Activated gamma-delta T cell (primary cell): ENCODE data around the gene PNKD.
A peak's percentile ranks its signal among the peaks of the same experiment; 100 is the strongest.

Experiments
- DNase-seq: peaks from one replicate; lab custom pipeline; 2025; lab: John Stamatoyannopoulos, UW
- total RNA-seq, 2 donors: gene quantifications; one replicate each; lab custom pipeline; 2026; lab: John Stamatoyannopoulos, UW

PNKD gene, protein sequence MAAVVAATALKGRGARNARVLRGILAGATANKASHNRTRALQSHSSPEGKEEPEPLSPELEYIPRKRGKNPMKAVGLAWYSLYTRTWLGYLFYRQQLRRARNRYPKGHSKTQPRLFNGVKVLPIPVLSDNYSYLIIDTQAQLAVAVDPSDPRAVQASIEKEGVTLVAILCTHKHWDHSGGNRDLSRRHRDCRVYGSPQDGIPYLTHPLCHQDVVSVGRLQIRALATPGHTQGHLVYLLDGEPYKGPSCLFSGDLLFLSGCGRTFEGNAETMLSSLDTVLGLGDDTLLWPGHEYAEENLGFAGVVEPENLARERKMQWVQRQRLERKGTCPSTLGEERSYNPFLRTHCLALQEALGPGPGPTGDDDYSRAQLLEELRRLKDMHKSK
- 19.2 to 20.7 reads per million in 2 donors for total RNA-seq

DNA sequence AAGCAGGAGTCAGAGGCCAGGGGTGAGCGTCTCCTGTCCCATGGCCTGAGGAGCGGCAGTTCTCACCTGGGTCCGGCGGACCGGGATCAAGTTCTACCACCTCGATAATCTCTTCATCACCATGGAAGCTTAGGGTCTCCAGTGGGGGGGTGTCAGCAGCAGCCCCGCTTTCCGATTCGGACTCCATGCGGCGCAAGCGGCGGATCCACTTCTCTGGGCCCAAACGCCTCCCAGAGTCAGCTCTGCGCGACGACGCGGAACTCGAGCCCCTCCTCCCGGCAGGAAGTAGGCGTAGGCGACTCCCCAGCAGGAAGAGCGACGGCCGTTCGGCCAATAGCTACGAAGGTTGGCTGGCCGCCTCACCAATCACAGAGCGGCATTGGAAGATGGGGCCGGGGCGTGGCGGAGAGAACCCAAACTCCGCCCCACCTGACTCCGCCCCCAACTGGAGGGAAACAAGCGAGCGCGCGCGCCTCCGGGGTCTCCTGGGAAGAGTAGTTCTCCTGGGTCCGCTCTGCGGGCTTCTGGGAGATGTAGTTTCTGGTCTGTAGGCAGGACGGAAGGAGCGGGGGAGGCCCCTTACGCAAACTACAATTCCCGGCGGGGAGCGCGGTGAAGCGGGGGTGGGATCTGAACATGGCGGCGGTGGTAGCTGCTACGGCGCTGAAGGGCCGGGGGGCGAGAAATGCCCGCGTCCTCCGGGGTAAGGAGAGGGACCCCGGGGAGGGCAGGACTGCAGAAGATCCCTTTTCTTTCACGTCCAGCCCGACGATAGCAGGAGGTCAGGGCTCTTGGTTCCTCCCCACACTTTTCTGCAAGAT is at the start of gene PNKD, which contains the start of gene AAMP:
TSS of gene PNKD (plus strand) at position 620 of the 821 bp plus-strand sequence. CDS start at position 637, 17 bp downstream.
TSS of gene AAMP (minus strand) at position 238 of the 821 bp plus-strand sequence. CDS start at position 187, 51 bp downstream.
- peak; percentile 98 for DNase-seq

DNA sequence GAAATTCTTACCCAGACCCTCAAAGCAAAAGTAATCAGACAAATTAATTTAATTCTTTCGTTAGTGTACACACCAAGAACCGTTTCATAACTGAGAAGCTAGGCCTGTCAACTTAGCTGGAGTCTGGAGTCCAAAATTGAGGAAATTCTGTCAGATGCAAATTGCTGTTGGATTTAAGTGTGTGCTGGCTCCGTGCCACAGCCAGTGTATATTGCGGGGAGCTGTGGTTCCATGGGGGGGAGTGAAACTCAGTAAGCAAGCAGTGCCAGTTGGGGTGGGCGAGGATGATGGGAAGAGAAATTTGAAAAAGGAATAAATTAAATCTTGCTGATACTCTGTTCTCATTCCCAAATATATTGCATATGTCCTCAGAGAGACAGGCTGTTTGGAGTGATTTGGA is 49.3 kb upstream of the PNKD start:
- DNase-seq, result no peak

DNA sequence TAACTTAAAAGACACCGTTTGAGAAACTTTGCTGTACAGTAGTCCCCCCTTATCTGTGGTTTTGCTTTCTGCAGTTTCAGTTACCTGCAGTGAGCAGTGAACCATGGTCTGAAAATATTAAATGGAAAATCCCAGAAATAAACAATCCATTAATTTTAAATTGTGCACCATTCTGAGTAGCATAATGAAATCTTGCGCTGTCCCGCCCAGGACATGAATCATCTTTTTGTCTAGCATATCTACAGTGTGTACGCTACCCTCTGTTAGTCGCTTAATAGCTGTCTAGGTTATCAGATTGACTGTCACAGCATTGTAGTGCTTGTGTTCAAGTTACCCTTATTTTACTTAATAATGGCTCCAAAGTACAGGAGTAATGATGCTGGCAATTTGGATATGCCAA is 47.3 kb upstream of the PNKD start:
- DNase-seq, result no peak

DNA sequence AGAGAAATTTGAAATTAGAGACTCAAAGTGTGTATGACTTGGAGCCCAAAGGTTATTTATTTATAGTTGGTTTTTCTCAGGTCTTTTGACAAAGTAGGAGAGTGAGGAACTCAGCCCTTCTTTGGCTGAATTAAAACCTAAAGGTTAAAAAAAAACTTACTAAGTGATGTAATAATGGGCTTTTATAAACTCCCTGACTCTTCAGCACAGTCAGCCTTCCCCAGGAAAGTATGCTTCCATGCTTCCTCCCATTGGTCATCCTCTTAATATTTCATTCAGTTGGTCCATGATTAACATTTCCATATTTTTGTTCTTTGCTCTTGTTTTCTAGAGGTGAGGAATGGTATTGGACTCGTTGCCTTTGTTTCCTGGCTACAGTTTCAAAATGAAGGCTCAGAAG is 46.1 kb upstream of the PNKD start:
- no peak for DNase-seq

DNA sequence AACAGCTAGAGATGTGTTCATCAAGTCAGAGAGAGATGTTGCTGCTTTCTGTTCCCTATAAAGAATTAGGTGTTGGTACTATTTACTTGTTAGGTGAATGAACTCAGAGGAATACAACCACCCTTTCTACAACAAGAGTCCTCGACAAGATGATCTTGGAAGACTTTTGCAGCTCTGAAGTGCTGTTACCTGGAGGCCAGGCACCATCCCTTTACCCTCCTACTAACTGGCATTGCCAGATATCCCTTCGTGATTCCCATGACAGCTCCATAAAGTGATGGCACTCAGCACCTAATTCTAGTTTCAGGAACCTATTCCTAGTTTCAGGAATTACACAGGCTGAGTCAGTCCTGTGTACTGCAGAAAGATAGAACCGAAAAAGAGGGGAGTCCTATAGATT is 43.4 kb upstream of the PNKD start:
- no peak for DNase-seq

DNA sequence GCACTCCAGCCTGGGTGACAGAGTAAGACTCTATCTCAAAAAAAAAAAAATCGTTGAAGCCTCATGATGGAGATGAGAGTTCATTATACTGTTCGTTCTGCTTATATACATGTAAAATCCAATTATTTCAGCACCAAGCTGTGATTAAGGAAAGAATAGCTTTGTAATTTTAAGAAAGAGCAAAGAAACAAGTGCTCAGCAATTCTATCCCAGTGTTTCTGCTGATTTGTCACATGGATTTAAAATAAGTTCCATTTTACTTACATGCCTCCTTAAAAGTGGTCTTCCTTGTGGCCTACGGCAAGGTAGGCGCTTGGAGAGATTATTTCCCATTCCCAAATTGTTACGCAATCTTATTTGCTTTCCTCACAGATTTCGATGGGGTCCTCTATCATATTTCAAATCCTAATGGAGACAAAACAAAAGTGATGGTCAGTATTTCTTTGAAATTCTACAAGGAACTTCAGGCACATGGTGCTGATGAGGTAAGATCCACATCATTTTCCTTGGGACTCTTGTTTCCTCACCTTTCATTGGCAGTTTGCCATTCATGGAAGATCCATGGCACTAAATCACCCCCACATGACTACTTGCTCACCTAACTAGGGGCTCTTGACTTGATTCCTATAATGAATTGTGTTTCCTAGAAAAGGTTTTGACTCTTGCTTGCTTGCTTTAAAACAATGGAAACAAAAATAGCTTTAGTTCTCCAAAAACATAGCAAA is 41.8 kb upstream of the PNKD start:
- no peak for DNase-seq

DNA sequence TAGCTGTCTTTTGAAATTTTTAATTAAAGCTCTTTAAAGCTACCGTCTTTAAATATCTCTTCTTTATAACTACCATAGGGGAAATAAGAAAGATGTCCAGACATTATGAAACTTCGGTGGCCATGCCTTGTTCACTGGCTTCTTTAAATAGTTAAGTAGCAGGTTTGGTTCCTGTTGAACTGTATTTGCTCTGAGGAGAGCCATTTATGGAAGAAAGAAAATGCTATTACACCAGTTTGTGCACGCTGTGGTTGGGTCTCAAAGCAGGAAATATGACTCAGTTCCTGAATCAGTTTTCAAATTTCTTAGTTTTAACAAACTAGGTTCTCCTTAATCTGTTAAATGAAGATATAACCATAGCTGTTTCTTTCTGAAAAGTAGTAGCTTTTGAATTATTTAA is 41.1 kb upstream of the PNKD start:
- no peak for DNase-seq

DNA sequence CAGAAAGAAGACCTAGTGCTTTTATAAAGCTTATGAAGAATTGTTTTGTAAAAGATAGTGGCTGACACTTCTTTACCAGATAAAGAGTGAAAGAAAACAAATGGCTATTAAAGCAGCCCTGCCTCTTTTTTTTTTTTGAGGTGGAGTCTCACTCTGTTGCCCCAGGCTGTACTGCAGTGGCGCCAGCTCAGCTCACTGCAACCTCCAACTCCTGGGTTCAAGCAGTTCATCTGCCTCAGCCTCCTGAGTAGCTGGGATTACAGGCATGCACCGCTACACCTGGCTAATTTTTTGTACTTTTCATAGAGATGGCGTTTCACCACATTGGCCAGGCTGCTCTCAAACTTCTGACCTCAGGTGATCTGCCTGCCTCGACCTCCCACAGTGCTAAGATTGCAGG is 40.5 kb upstream of the PNKD start:
- DNase-seq, result no peak

DNA sequence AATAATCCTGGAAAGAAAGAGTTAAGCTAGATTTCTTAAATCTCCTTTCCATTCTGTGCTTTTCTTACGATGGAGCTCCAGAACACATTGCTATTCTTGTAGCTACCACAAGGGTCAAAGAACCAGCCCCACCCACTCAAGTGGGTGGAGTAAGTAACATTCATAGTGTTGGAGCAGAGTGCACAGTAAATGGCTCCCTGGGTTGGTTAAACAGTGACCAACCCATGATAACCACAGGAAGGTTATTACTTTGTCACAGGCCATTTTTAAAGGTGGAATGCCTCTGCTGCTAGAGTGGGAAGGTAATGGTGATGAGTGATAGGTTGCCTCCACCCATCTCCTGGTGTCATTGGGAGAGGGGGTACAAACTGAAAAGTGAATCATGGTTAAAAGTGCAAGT is 39.4 kb upstream of the PNKD start:
- no peak for DNase-seq

DNA sequence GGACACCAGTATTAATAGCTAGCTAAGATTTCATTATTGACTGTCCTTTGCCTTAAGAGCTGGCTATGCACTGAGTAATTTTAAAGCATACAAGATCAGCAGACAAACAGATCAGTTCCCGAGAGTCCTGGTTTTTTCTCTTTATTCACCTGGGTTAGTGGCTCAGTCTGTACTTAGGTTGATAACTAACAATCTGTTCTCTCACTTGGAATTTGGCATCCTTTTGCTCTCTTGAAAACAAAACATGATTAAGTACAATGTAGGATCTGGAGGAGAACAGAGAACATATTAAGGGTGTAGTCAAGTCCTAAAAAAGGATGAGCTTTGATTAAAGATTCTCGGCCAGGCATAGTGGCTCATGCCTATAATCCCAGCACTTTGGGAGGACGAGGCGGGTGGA is 36.8 kb upstream of the PNKD start:
- no peak for DNase-seq

DNA sequence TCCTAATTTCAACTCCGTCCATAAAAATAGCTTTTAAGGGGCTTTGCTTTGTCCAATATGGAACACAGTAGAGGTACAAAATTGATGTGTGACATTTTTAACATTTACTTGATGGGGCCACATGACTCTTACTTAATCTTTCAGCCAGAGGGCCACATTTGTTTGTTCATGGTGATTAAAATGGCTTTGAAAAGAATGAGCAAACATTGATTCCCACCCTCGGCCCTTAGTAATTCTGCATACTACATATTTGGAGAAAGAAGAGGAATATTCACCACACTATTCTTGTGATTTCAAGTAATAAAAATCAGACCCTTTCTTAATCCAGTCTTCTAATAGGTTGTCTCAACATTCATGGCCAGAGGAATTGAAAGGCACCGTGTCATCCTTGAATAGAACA is 35.8 kb upstream of the PNKD start:
- no peak for DNase-seq

DNA sequence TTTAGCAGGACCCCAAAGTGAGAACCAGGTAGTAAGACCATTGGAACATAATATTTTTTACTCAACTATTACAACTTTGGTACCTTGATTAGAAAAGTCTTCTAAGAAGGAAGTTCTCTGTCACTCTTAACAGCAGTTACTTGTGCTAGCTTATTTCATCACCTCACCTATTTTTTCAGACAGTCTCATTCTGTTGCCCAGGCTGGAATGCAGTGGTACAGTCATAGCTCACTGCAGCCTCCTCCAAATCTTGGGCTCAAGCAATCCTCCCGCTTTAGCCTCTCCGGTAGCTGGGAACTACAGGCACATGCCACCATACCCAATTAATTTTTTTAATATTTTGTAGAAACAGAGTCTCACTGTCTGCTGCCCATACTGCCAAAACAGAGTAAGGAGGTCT is 35.3 kb upstream of the PNKD start:
- DNase-seq, result no peak

DNA sequence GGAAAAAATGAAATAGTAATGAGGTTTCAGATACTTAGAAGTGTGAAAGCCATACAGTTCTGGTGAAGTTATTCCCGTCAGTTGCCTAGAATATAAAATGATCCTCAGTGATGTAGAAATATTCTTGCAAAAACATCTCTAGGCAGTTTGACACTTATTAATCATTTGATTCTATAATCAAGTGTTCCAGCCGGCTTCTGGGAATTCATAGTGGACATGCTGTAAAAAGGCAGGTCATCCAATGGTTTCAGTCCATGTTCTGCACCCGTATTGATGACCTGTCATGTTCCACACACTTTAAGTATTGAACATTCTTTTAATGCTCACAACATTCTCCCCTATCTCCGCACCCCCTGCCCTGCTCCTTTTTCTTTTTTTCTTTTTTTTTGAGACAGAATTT is 33.5 kb upstream of the PNKD start:
- DNase-seq, result no peak

DNA sequence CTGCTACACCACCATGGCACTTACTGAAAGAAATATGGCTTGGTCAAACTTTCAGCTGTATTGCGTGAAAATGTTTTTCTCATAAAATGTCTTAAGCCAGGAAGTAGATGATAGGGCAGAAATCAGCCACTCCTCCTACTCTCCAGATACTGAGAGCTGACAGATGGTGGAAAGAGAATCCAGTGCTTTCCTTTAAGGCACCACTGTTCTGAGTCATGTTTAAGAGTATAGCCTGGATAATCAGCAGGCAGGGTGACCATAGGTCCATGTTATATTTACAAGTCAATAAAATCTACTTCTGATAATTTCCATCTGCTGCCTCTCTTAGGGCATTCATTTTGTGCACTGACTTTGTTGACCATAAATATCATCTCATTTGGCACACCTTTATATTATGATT is 31.4 kb upstream of the PNKD start:
- no peak for DNase-seq

DNA sequence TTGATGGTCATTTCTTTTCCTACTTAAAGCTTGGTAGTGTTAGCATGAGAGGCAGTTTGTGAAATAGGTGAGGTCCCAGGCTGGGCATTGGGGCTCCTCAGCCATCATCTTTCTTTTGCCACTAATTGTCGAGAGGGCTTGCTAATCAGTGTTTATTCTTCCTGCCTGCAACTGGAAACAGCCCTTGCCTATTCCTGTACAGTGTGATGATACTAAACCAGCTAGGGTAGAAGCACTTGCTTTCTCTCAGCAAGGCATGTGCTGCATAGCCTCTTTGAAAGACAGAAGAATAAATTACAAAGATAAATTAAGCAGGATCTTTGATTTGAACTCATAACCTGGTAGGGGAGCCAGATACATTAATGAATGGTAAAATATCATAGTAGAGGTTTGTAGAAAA is 26.1 kb upstream of the PNKD start:
- no peak for DNase-seq

DNA sequence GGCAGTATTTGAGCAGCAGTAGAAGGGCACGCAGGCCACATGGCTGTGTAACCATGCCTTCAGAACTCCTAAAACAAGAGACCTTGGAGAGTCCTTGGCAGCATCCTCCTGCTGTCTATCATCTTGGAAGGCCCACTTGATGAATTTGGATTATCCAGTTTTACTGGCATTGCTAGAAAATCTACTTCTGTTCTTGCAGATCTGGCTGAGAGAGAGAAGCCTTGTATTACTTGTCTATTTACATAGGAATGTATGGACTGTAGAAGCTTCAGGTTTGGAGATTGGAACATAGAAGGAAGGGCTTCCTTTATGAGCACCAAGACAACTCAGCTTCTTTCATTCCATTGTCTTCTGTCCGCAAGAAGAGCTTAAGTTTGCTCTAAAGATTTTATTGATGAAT is 25.7 kb upstream of the PNKD start:
- no peak for DNase-seq

DNA sequence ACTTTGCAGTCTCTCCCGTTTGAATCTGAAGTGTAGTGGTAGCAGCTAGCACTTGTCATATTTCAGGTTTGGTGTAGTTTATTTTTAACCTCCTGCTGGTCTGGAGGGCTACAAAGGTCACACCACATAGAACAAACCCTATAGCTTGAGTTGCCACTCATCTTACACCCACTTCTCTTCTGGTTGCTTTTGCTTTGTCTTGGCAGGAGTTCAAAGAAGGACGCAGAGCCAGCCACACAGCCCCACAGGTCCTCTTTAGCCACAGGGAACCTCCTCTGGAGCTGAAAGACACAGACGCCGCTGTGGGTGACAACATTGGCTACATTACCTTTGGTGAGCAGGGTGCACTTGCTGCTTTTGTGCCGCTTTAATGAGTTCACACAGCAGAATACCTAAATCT is 25.1 kb upstream of the PNKD start:
- DNase-seq, result no peak

DNA sequence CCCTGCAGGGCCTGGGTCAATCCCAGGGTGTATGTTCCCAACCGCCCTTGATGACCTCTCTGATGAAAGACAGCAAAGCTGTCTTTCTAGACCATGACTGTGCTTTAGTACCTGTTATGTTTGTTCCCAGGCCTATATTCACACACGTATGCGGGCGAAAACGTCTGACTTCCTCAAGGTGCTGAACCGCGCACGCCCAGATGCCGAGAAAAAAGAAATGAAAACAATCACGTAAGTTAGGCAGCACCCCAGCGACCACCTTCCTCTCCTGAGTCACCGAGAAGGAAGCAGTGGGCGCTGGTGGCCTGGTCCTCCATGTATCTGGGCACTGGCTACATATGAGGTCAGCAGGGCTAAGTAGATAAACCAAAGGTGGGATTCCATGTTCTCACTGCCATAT is 20.6 kb upstream of the PNKD start:
- no peak for DNase-seq

DNA sequence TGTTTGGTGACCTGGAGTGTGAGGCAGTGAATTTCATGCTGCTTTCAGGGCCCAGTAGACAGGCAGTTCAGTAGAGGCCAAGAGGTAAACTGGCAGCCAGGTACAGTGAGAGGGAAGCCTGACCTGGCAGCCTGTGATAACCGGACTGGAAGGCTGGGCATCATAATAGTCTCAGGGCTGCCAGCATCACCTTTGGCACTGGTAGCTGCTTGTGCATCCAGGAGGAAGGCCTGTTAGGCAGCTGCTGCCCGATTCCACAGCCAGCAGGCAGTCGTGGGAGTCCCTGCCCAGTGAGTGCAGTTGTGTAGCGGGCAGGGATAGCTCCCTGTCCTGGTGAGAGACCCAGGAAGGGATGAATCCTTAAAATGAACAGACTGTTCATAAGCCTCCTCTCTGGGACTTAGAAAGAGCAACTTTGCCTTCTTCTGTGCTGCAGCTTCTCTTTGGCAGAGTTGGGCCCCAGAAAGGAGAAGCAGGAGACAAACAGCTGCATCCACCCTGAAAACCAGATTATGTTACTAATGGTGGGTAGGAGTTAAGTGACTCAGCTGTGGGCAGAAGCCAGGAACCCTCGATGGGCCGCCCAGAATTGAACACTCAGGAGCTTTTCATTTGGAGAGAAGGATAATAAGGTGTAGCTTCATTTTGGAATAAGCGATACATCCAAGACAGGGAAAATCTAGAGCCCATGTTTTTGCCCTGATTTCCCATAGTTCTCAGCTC is 17.6 kb upstream of the PNKD start:
- no peak for DNase-seq

DNA sequence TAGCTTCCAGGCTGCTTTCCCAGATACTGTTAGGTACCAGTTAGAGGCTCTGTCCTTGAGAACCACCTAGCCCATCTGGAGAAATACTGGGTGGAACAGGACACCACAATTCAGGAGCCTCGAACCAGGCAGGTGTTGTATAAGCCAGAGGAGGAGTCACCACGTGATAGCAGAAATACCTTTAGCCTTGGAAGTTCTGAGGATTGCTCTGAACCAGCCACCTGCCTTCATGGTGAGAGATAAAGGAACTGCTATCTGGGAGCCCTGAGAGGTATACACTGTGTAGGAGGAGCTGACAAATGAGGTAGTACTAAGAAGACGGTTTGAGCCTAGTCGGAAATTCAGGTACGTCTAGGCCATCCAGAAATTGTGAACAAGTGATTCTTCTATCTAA is 17.1 kb upstream of the PNKD start:
- DNase-seq, result no peak

DNA sequence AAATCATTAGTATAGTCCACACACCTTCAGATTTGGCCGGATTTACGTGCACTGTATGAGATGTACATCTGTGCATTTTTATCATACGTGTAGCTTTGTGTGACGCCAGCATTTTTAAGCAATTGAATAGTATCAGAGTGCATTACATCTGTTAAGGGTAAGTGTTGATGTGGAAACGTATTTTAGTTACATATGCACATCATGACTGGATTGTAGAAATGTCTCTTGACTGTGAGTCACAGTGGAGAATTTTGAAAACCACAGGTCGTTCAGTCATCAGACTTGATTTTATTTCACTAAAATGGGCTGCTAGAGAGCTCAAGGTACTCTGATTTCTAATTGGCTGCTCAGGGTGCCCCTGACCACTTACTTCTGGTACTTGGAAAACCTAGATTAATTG is 14.9 kb upstream of the PNKD start:
- DNase-seq, result no peak
